Measurements from ENCODE around the gene TREM1. TPM values are rescaled to one million over a fixed set of nuclear protein-coding genes. Genes with fewer than 3 reads are reported as not detected.

Gene TREM1
- total and polyA plus RNA-seq, 5 donors, result 0.46 to 2.3 (median 1.1) TPM

DNA sequence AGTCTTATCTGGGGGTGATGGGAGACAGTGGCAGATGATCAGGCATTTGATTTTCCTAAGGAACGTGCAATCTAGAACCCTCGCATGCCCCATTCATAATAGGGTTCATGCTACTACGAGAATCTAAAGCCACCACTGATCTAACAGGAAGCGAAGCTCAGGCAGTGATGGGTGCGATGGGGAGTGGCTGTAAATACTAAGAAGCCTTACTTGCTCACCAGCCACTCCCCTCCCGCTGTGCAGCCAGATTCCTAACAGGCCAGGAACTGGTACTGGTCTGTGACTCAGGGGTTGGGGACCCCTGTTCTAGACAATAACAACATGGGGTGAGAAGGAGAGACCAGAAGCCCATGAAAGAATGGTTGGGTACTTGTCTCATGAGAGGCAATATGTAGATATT is 53.8 kb downstream of the TREM1 start:
- Histone ChIP-seq H3K27me3 (ENCODE audit: control insufficient read depth, insufficient read depth) (no peaks in the 10 kb centered on the region), H3K4me1 (ENCODE audit: control insufficient read depth, insufficient read depth, low read length) (no peaks in the 10 kb centered on the region), H3K9me3 (ENCODE audit: control insufficient read depth, low read length) (no peaks in the 10 kb centered on the region), H3K27ac (ENCODE audit: low read length) (no peak overlapping the region), H3K4me3 (ENCODE audit: low read length) (no peak overlapping the region)
- DNase-seq, result no peak
- intact Hi-C loops (cut with DNase I), result no loop called here
- no peak for ATAC-seq
- 81% methylated on average over 6 of the region's 6 CpGs for WGBS

DNA sequence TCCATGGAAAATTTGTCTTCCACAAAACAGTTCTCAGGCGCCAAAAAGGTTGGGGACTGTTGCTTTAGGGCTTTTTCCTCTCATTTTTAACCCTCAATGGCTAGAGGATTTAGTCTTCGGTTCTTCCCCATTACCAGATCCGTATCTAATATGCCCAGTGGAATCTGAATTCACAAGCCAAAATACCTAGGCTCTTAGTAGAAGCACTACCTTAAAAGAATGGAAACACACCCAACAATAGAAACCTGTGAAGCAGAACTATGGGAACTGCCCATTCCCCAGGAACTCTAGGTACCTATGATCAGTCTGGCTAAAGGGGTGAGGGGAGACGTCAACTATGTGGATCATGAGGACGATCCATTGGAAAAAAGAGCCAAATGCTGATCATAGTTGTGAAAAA is 55.2 kb downstream of the TREM1 start:
- Histone ChIP-seq H3K9me3 (ENCODE audit: control insufficient read depth, low read length) (no peaks in the 10 kb centered on the region), H3K4me1 (ENCODE audit: control insufficient read depth, insufficient read depth, low read length) (no peaks in the 10 kb centered on the region), H3K27me3 (ENCODE audit: control insufficient read depth, insufficient read depth) (no peaks in the 10 kb centered on the region), H3K27ac (ENCODE audit: low read length) (no peak overlapping the region), H3K4me3 (ENCODE audit: low read length) (no peak overlapping the region)
- 71% methylated on average over 5 of the region's 5 CpGs for WGBS
- DNase-seq, result no peak
- ATAC-seq, result no peak
- intact Hi-C loops (cut with DNase I), result no loop called here

DNA sequence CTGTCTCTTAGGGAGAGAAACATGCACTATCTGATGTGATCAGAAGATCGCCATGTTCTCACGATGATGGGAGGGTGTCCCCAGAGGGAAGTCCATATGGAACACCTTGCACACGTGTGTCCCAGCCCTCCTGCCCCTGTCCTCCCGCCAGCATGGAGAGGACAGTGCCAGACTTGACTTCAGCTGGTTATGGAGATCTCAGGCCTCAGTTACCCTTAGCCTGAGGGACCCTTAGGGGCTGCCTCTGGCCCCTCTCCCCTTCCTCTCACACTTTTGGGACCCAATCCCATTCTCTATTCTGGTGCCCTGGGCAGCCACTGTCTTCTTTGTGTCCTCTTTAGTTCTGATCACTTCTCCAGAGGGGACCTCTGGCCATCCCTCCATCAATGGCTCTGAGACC is 56.8 kb downstream of the TREM1 start:
- ATAC-seq (no peak), DNase-seq (no peak)
- no peak overlapping the region for H3K27ac ChIP-seq (ENCODE audit: low read length)
- H3K9me3 ChIP-seq (ENCODE audit: control insufficient read depth, low read length), result no peaks in the 10 kb centered on the region
- intact Hi-C loops (cut with DNase I), result no loop called here
- whole genome bisulfite sequencing, result 87% methylated on average over 4 of the region's 4 CpGs
- H3K27me3 ChIP-seq (ENCODE audit: control insufficient read depth, insufficient read depth), result no peaks in the 10 kb centered on the region
- H3K4me3 ChIP-seq (ENCODE audit: low read length), result no peak overlapping the region
- H3K4me1 ChIP-seq (ENCODE audit: control insufficient read depth, insufficient read depth, low read length), result no peaks in the 10 kb centered on the region

DNA sequence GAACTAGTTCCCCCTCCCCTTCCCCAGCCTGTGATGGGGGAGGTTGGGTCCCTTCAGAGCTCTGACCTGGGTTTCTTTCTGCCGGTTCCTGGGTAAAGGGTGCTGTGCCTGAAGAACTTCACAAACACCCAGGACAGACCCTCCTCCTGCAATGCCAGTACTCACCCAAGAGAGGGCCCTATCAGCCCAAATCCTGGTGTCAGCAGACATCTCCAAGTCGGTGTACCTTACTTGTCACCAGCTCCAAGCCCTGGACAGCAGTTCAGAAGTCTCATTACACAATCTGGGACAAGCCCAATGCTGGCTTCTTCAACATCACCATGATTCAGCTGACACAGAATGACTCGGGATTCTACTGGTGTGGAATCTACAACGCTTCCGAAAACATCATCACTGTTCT is 57.9 kb downstream of the TREM1 start:
- Histone ChIP-seq H3K27me3 (ENCODE audit: control insufficient read depth, insufficient read depth) (no peaks in the 10 kb centered on the region), H3K27ac (ENCODE audit: low read length) (no peak overlapping the region), H3K4me1 (ENCODE audit: control insufficient read depth, insufficient read depth, low read length) (no peaks in the 10 kb centered on the region), H3K9me3 (ENCODE audit: control insufficient read depth, low read length) (no peaks in the 10 kb centered on the region), H3K4me3 (ENCODE audit: low read length) (no peak overlapping the region)
- intact Hi-C loops (cut with DNase I), result no loop called here
- WGBS, result 41% methylated on average over 5 of the region's 5 CpGs
- ATAC-seq, result no peak
- DNase-seq, result no peak

DNA sequence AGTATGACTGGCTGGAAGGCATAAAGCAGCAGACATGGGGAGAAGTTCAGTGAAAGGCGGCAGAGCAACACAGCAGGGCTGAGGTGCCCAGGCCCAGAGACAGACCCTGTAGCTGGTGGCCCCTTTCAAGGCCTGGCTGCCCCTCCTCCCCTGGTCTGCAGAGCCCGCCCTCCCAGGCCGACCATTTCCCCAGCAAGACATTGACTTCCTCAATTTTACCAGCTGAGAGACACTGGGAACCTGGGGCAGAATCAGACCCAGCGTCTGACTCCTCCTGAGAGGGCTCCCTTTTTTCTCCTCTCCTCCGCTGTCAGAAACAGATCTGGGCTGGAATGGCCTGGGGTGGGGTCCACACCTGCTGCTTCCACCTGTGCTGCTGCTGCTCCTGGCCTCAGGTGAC is 58.4 kb downstream of the TREM1 start, which contains the start of gene TREML4:
TREML4 (plus strand) TSS at position 254 of the 400 bp plus-strand sequence; CDS start at position 333, 79 bp downstream.
- ATAC-seq, result peak in 1 of 2 donors; percentile 46

DNA sequence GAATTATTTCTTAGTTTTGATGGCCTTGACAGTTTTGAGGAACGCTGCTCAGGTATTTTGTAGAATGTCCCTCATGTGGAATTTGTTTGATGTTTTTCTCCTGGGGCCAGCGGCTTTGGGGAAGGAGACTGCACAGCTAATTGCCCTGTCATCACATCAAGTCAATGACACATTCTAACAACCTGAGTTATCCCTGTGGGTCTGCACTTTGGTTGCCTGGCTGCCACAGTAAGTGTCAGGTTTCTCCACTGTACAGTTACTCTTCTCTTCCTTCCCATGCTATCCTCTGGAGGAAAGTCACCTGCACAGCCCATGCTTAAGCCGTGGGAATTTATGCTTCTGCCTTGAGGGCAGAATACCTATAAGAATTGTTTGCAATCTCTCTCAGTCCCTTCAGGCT is 59.7 kb downstream of the TREM1 start:
- 32% methylated on average over 3 of the region's 3 CpGs for WGBS
- no peak overlapping the region for H3K4me3 ChIP-seq (ENCODE audit: low read length)
- ATAC-seq (no peak), DNase-seq (no peak)
- H3K9me3 ChIP-seq (ENCODE audit: control insufficient read depth, low read length), result no peaks in the 10 kb centered on the region
- H3K4me1 ChIP-seq (ENCODE audit: control insufficient read depth, insufficient read depth, low read length), result no peaks in the 10 kb centered on the region
- no peaks in the 10 kb centered on the region for H3K27me3 ChIP-seq (ENCODE audit: control insufficient read depth, insufficient read depth)
- intact Hi-C loops (cut with DNase I), result no loop called here
- no peak overlapping the region for H3K27ac ChIP-seq (ENCODE audit: low read length)

More for the DNA sequence above, 58.4 kb downstream of the TREM1 start, which contains the start of gene TREML4:
- H3K4me1 ChIP-seq (ENCODE audit: control insufficient read depth, insufficient read depth, low read length), result no peaks in the 10 kb centered on the region
- 66% methylated on average over 5 of the region's 5 CpGs for WGBS
- H3K27me3 ChIP-seq (ENCODE audit: control insufficient read depth, insufficient read depth), result no peaks in the 10 kb centered on the region
- no peak for DNase-seq
- H3K9me3 ChIP-seq (ENCODE audit: control insufficient read depth, low read length), result no peaks in the 10 kb centered on the region
- intact Hi-C loops (cut with DNase I), result no loop called here
- H3K4me3 ChIP-seq (ENCODE audit: low read length), result no peak within 1 kb of the TSS
- H3K27ac ChIP-seq (ENCODE audit: low read length), result no peak within 1 kb of the TSS

DNA sequence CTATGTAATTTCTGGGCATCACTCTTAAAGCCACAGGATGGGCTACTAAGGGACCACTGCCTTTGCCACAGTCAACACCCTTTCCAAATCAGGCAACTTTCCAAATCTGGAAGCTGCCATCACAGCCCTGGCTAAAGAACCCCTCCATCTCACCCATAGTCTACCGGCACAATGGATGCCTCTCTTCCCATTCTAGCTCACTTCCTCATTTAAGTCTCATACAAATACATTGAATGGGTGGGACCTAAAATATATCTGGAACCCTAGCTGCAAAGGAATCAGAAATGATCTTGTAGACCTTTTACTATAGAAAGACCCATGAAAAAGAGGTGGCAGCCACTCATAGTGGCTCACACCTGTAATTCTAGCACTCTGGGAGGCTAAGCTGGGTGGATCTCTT is 61.7 kb downstream of the TREM1 start:
- DNase-seq (no peak), ATAC-seq (no peak)
- WGBS, result 75% methylated on average over 1 of the region's 1 CpG
- Histone ChIP-seq H3K27me3 (ENCODE audit: control insufficient read depth, insufficient read depth) (no peaks in the 10 kb centered on the region), H3K4me1 (ENCODE audit: control insufficient read depth, insufficient read depth, low read length) (no peaks in the 10 kb centered on the region), H3K9me3 (ENCODE audit: control insufficient read depth, low read length) (no peaks in the 10 kb centered on the region), H3K27ac (ENCODE audit: low read length) (no peak overlapping the region), H3K4me3 (ENCODE audit: low read length) (no peak overlapping the region)
- intact Hi-C loops (cut with DNase I), result no loop called here

Other genes with a start within 250 kb of the TREM1 start
- gene UNC5CL, start 247.5 kb downstream of the TREM1 start, total RNA-seq, result under 1 TPM; 0.46 to 0.85 (median 0.75) TPM
- 0.68 TPM for gene UNC5CL, start 247.5 kb downstream of the TREM1 start, polyA plus RNA-seq
- gene TSPO2, start 244.2 kb downstream of the TREM1 start, total RNA-seq, result not detected
- gene TSPO2, start 244.2 kb downstream of the TREM1 start, polyA plus RNA-seq, result not detected
- 100 to 1,000 TPM in 2 of 4 donors, 10 to 100 TPM in 2; 80.1 to 118 (median 91.6) TPM for gene APOBEC2, start 233.5 kb downstream of the TREM1 start, total RNA-seq
- 137 TPM for gene APOBEC2, start 233.5 kb downstream of the TREM1 start, polyA plus RNA-seq
- gene OARD1, start 214.3 kb downstream of the TREM1 start, total RNA-seq, result 10 to 100 TPM; 15.1 to 23.7 (median 18.6) TPM
- 27.8 TPM for gene OARD1, start 214.3 kb downstream of the TREM1 start, polyA plus RNA-seq
- gene NFYA, start 213.7 kb downstream of the TREM1 start, total RNA-seq, result 10 to 100 TPM; 11.0 to 13.8 (median 11.8) TPM
- 6.1 TPM for gene NFYA, start 213.7 kb downstream of the TREM1 start, polyA plus RNA-seq
- gene TREML1, start 132.3 kb downstream of the TREM1 start, total RNA-seq, result under 1 TPM in 1 of 4 donors, not detected in 3; 0.39 TPM
- 0.14 TPM for gene TREML1, start 132.3 kb downstream of the TREM1 start, polyA plus RNA-seq
- 1 to 10 TPM; 2.2 to 4.1 (median 2.4) TPM for gene TREM2, start 123.6 kb downstream of the TREM1 start, total RNA-seq
- gene TREM2, start 123.6 kb downstream of the TREM1 start, polyA plus RNA-seq, result 1.2 TPM
- under 1 TPM in 1 of 4 donors, not detected in 3; 0.15 TPM for gene TREML2, start 85.5 kb downstream of the TREM1 start, total RNA-seq
- 0.02 TPM for gene TREML2, start 85.5 kb downstream of the TREM1 start, polyA plus RNA-seq
- not detected for gene TREML4, start 58.3 kb downstream of the TREM1 start, total RNA-seq
- not detected for gene TREML4, start 58.3 kb downstream of the TREM1 start, polyA plus RNA-seq
- not detected for gene NCR2, start 48.9 kb upstream of the TREM1 start, total RNA-seq
- not detected for gene NCR2, start 48.9 kb upstream of the TREM1 start, polyA plus RNA-seq

Data from right cardiac atrium (tissue), 5 donors.